Activated naive CD8-positive, alpha-beta T cell treated with anti-CD3 and anti-CD28 coated beads, Interleukin-2, amount 10 ng/mL, durations not matched to agents 7 days and 5 days (primary cell): ENCODE data around the gene ANKEF1. TPM values are rescaled to one million over a fixed set of nuclear protein-coding genes. Genes with fewer than 3 reads are reported as not detected.

Source experiments
- ATAC-seq: fragments of 150-1000 bp; cut with Tn5 transposase; one replicate; pipeline ENCODE4 v1.10.0; 2021; ENCODE audit warnings: low read depth, moderate library complexity
- POLR2A ChIA-PET: fragments of 350-600 bp; sonication (Branson Sonifier 250); formaldehyde crosslinking; loops from one replicate; lab custom pipeline; 2021; ENCODE audit warnings: antibody characterized with exemption; lab: Charles Lee
- DNase-seq: peaks from one replicate; pipeline ENCODE4 v3.0.0; 2021
- H3K27ac Mint-ChIP-seq: one replicate; pipeline ENCODE4 v1.8.0; 2022; ENCODE audit warnings: mild to moderate bottlenecking, mixed read lengths
- H3K27me3 Mint-ChIP-seq: one replicate; pipeline ENCODE4 v1.8.0; 2022; ENCODE audit warnings: mild to moderate bottlenecking, moderate library complexity, mixed read lengths
- H3K36me3 Mint-ChIP-seq: one replicate; pipeline ENCODE4 v1.8.0; 2021; ENCODE audit warnings: mild to moderate bottlenecking, mixed read lengths
- H3K4me1 Mint-ChIP-seq: one replicate; pipeline ENCODE4 v1.8.0; 2021; ENCODE audit warnings: mixed read lengths
- H3K4me3 Mint-ChIP-seq: one replicate; pipeline ENCODE4 v1.8.0; 2022; ENCODE audit warnings: mild to moderate bottlenecking, moderate library complexity, mixed read lengths
- H3K9me3 Mint-ChIP-seq: one replicate; pipeline ENCODE4 v1.8.0; 2021; ENCODE audit warnings: mixed read lengths
- total RNA-seq, 2 experiments: library from RNA; stranded (reverse); gene quantifications; one replicate each; pipeline ENCODE4 v1.2.3, GENCODE V29; 2021

Gene ANKEF1
- total RNA-seq, 2 experiments from 2014 or later: 7.6 to 8.1 TPM

DNA sequence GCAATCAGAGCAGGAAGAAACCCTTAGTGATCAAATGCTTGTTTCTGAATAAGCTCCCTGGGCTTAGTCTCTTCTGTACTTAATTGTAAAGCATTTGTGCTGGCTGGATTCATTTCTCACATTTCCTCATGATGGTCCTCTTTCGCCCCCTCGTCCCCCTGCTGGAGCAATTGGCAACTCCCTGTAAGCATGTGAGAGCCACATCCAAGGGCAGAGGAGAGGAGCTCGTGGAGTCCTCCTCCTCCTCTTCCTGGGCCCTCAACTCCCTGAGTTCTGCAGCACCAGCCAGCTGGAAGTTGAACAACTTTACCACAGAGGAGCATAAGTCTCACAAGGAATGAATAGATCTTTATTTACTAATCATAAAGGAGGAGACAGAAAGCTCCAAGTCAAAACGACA is 12.6 kb downstream of the ANKEF1 start:
- Mint-ChIP-seq H3K27me3 (no peaks in the 10 kb centered on the region), H3K4me3 (no peak overlapping the region), H3K36me3 (peaks cover 10% of the 10 kb centered on the region), H3K9me3 (no peaks in the 10 kb centered on the region), H3K27ac (no peak overlapping the region), H3K4me1 (peaks cover 4% of the 10 kb centered on the region)
- DNase-seq (no peak), ATAC-seq (no peak)
- POLR2A ChIA-PET: no interaction called here

DNA sequence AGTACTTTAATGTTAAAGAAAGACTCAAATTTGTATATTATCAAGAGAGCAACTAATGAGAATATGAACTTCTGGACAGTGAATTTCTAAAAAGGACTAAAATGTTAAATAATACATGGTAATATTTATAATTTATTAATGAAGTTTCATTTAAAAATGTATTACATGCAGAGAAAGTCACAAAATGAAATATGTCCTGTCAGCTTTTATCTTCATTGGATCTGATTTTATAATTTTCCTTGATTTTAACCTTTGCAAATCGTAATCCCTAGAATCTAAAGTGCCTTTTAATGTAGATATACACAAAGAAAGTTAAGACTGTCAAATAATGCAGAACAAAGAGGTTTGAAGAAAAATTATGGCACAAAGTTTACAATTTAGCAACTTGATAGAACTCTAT is 16.4 kb downstream of the ANKEF1 start:
- no peak overlapping the region for H3K27ac Mint-ChIP-seq
- H3K27me3 Mint-ChIP-seq: no peaks in the 10 kb centered on the region
- peaks cover 11% of the 10 kb centered on the region for H3K4me1 Mint-ChIP-seq
- POLR2A ChIA-PET: no interaction called here
- peaks cover 26% of the 10 kb centered on the region for H3K36me3 Mint-ChIP-seq
- H3K9me3 Mint-ChIP-seq: peaks cover 3% of the 10 kb centered on the region
- no peak overlapping the region for H3K4me3 Mint-ChIP-seq
- no peak for DNase-seq
- ATAC-seq: no peak

DNA sequence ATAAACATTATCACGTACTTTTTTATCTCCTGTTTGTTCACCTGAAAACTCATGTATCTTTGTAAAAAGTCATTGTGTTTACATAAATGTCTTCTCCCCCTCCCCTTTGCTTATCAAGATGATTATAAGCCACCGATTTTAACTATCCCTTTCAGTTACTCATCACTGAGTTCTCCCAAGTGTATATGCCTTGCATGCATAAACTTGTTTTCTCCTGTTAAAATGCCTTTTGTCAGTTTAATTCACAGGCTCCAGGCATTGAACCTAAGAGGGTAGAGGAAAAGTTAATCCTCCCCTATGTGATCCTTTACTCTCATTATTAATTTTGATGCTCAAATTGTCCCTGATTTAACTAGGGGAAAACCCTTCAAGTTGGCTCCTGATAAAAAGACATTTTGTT is 24.2 kb downstream of the ANKEF1 start:
- POLR2A ChIA-PET: no interaction called here
- Mint-ChIP-seq H3K4me3 (no peak overlapping the region), H3K9me3 (no peaks in the 10 kb centered on the region), H3K4me1 (peaks cover 5% of the 10 kb centered on the region), H3K36me3 (peaks cover 24% of the 10 kb centered on the region), H3K27ac (no peak overlapping the region), H3K27me3 (no peaks in the 10 kb centered on the region)
- ATAC-seq (no peak), DNase-seq (no peak)

DNA sequence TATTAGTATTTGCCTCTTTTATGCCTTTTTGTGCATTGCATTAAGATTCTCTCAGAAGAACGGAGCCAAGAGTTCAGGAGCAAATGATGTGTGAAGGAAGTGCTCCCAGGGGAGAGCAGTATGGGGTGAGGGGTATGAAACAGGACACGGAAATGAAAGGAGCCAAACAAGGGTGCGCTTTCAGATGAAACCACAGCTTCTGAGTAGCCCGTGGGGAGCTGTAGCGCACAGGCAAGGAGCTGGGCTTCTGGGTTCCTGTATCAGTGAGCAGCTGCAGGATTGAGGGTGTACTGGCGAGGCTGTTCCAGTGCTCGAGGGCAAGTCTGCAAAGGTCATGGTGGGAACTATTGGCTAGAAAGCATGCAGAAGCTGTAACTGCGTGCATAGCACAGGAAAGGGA is 25.4 kb downstream of the ANKEF1 start:
- Mint-ChIP-seq H3K36me3 (peaks cover 16% of the 10 kb centered on the region), H3K4me3 (no peak overlapping the region), H3K27me3 (no peaks in the 10 kb centered on the region), H3K27ac (no peak overlapping the region), H3K9me3 (no peaks in the 10 kb centered on the region), H3K4me1 (no peaks in the 10 kb centered on the region)
- ATAC-seq (no peak), DNase-seq (no peak)
- POLR2A ChIA-PET: no interaction called here

DNA sequence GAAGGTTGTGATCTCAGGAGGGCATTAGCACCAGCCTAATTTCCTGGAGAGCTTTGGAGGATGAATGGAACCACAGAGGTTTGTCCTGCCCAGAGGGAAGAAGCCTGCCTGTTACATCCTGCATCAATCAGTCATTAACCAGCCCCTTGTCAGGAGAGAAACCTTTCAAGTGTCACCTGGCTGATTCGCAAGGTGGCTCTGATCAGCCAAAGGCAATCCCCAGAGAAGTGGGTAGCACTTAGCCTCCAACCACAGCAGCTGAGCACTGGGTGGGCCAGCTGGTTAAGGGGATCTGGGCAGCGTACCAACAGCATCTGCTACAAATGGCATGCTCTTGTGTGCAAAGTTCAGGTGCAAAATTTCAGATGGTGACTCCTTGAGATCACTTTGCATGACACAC is 26.9 kb downstream of the ANKEF1 start:
- Mint-ChIP-seq H3K27ac (no peak overlapping the region), H3K4me3 (no peak overlapping the region), H3K27me3 (no peaks in the 10 kb centered on the region), H3K36me3 (peaks cover 8% of the 10 kb centered on the region), H3K9me3 (no peaks in the 10 kb centered on the region), H3K4me1 (no peaks in the 10 kb centered on the region)
- ATAC-seq (no peak), DNase-seq (no peak)
- POLR2A ChIA-PET: no interaction called here

DNA sequence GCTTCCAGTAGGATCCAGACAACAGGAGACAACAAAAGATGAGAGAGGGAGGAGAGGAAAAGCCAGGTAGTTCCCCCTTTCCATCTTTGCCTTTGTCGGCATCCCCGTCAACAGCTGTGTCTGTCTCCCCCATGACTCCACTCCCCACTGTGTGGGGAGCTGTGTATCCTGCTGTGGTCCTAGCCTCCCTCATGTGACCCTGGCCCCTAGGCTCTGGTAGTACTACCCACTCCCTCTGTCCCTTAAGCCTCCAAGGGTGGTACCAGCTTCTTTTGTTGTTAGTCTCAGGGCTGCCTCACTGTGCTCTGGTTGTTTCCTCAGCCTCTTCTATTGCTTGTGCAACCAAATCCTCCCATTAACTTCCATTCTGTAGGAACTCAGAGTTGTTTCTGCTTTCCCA is 28.7 kb downstream of the ANKEF1 start:
- Mint-ChIP-seq H3K9me3 (no peaks in the 10 kb centered on the region), H3K27ac (no peak overlapping the region), H3K27me3 (peaks cover 4% of the 10 kb centered on the region), H3K4me3 (no peak overlapping the region), H3K36me3 (no peaks in the 10 kb centered on the region), H3K4me1 (no peaks in the 10 kb centered on the region)
- ATAC-seq (no peak), DNase-seq (no peak)
- POLR2A ChIA-PET: no interaction called here

DNA sequence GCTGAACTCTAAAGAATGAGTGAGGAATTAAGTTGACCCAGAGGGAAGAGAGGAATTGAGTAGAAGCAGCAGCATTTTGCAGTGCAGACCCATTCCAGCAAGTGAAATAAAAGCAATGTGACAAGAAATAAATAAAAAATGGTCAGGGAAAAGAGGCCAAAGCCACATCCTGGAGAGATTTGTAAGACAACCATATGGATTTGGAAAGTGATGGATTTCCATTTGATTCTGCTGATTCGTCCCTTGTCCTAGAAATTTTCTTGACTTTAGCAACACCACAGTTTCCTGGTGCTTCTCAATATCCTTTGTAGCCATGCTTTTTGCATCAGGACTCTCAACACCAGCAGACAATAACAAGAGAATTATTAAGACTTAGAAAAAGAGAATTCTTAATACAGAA is 29.8 kb downstream of the ANKEF1 start:
- no peak overlapping the region for H3K4me3 Mint-ChIP-seq
- no peaks in the 10 kb centered on the region for H3K4me1 Mint-ChIP-seq
- peaks cover 4% of the 10 kb centered on the region for H3K27me3 Mint-ChIP-seq
- H3K36me3 Mint-ChIP-seq: no peaks in the 10 kb centered on the region
- H3K9me3 Mint-ChIP-seq: peaks cover 2% of the 10 kb centered on the region
- POLR2A ChIA-PET: no interaction called here
- DNase-seq (no peak), ATAC-seq (no peak)
- no peak overlapping the region for H3K27ac Mint-ChIP-seq

DNA sequence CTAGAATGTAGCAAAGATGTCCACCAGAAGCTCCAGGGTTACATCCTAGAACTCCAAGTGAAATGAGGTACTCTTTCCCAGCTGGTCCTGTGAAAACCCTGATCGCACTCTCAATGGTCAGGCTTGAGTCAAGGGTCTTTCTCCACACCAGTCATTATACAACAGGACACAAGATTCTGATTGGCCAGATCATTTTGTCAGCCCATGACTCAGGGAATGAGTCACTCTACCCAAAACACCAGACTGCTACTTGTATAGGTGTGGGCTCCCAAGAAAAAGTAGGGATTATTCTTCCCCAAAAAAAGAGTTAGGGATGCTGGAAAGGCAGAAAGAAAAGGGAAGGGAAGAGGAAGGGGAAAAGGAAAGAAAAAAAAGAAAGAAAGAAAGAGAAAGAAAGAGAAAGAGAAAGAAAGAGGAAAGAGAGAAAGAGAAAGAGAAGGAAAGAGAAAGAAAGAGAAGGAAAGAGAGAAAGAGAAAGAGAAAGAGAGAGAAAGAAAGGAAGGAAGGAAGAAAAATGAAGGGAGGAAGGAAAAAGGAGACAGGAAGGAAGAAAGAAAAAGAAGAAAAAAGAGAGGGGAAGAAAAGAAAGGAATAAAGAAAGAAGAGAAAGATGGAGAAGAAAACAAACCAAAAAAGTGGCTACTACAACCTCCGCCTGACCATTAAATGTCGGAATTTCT is 30.5 kb downstream of the ANKEF1 start:
- no peak for DNase-seq
- H3K9me3 Mint-ChIP-seq: peaks cover 2% of the 10 kb centered on the region
- no peaks in the 10 kb centered on the region for H3K4me1 Mint-ChIP-seq
- no peak for ATAC-seq
- POLR2A ChIA-PET: no interaction called here
- no peak overlapping the region for H3K27ac Mint-ChIP-seq
- H3K27me3 Mint-ChIP-seq: peaks cover 5% of the 10 kb centered on the region
- H3K4me3 Mint-ChIP-seq: no peak overlapping the region
- H3K36me3 Mint-ChIP-seq: no peaks in the 10 kb centered on the region

DNA sequence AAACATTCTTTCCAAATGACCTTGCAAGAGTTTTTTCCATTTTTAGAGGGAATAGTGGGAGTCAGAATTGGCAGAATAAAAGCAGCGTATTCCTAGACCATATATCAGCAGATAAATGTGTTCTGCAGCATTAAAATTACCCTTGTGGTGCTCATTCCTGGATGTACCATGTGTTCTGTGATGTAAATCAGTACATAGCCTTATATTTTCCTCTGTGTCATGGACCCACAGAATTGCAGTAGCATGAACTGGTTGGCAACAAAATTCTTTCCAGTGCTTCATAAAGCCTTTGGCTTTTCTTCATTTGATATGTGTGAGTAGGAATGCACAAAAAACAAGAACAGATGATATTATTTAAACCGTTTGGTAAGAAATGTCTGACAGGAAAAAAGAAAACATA is 32.5 kb downstream of the ANKEF1 start:
- no peaks in the 10 kb centered on the region for H3K36me3 Mint-ChIP-seq
- peaks cover 2% of the 10 kb centered on the region for H3K9me3 Mint-ChIP-seq
- H3K4me3 Mint-ChIP-seq: no peak overlapping the region
- H3K27me3 Mint-ChIP-seq: peaks cover 7% of the 10 kb centered on the region
- ATAC-seq (no peak), DNase-seq (no peak)
- POLR2A ChIA-PET: no interaction called here
- no peaks in the 10 kb centered on the region for H3K4me1 Mint-ChIP-seq
- no peak overlapping the region for H3K27ac Mint-ChIP-seq

DNA sequence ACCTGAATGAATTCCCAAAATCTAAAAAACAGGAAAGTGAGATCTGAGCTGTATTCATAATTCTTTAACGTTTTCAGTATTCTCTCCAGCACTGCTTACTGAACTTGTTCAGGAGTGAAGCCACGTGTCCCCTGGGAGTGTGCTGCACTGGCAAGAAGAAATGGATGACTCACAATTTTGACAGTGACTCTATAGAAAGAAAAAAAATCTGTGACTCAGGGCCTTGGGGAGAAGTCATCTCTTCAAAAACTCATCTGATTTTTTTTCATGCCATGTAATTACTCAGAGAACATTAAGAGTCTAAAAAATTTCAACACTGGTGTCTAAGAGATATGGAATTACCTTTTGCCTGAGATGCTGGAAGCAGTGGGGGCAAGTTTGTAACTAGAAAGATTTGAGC is 39.7 kb downstream of the ANKEF1 start:
- Mint-ChIP-seq H3K9me3 (no peaks in the 10 kb centered on the region), H3K36me3 (no peaks in the 10 kb centered on the region), H3K4me3 (no peak overlapping the region), H3K27me3 (peaks cover 17% of the 10 kb centered on the region), H3K27ac (no peak overlapping the region), H3K4me1 (no peaks in the 10 kb centered on the region)
- POLR2A ChIA-PET: no interaction called here
- DNase-seq: no peak
- ATAC-seq: no peak

DNA sequence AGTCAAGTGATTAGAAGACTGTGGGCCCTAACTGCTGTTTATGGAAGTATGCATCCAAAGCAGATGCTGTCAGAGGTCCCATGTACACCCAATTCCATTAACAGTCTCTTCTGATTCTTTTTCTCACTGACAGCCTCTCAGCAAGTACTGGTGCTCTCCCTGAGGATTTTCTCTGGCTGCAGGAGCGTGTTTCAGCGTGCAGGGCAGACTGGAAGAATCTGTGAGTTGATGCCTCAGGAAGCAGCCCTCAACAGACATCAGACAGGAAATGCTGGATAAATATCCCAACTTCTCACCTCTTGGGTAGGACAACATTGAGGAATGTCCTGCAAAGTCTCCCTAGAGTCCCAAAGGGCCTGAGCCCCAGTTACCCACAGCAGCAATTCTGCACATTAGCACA is 40.8 kb downstream of the ANKEF1 start:
- H3K36me3 Mint-ChIP-seq: no peaks in the 10 kb centered on the region
- no peak for DNase-seq
- no peak overlapping the region for H3K4me3 Mint-ChIP-seq
- POLR2A ChIA-PET: no interaction called here
- ATAC-seq: no peak
- H3K9me3 Mint-ChIP-seq: no peaks in the 10 kb centered on the region
- H3K27ac Mint-ChIP-seq: no peak overlapping the region
- no peaks in the 10 kb centered on the region for H3K4me1 Mint-ChIP-seq
- peaks cover 14% of the 10 kb centered on the region for H3K27me3 Mint-ChIP-seq

DNA sequence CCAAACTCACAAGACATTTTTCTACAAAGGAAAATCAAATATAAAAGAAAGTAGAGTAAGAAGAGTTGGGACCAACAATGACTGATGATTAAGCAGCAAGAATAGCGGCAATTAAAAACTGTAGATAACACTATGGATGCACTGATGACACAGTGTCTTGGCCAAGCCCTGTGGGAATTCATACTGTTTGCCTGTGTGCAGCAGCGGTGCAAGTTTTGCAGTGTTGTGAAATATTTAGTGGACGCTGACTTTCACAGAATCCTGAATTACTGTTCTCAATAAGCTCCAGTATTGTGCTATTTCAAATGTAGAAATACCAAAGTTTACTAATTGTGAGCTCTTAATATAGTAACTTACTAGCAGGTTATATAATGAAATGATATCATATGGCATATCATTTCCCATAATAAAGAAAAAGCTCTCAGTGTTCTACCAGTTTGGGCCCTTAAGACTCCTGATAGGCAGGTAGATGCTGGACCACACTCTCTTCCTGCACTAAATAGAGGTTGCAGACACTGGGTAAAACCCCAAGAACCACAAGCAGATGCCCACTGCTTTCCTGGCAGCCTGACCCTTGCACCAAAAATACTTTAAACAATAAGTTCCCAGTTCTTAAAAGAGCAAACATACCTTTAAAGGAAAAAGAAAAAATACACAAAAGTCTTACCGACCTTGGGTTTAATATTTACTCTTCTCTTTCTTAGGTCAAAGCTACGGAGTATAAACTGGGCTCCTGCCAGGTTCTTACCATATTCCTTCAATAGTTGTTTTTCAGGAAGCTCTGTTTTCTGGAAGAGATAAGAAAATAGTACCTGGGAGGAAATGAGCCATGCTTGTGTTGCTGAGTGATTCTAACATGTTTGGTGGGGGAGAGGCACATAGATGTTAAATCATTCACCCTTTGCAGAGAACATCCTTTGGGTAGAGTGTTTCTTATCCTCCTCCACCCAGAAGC is 41.6 kb downstream of the ANKEF1 start:
- peaks cover 14% of the 10 kb centered on the region for H3K27me3 Mint-ChIP-seq
- H3K27ac Mint-ChIP-seq: no peak overlapping the region
- H3K36me3 Mint-ChIP-seq: no peaks in the 10 kb centered on the region
- POLR2A ChIA-PET: no interaction called here
- DNase-seq (no peak), ATAC-seq (no peak)
- no peaks in the 10 kb centered on the region for H3K9me3 Mint-ChIP-seq
- H3K4me3 Mint-ChIP-seq: no peak overlapping the region
- H3K4me1 Mint-ChIP-seq: no peaks in the 10 kb centered on the region

DNA sequence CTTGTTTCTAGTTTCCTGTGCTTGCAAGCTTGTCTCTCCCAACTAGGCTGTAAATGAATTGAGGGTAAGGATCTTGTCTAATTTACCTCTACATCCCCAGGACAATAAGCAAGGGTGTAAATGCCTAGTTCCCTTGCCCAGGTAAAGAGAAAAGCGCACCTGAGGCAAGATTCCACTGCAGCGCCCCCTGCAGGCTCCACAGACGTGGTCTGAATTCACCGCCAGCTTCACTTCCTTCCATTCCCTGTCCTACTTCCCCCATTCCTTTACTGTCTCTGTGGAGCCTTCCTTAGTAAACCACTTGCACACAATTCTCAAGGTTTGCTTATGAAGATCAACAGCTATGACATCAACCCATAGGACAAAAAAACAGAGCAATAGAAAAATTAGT is 42.3 kb downstream of the ANKEF1 start:
- Mint-ChIP-seq H3K36me3 (no peaks in the 10 kb centered on the region), H3K4me1 (no peaks in the 10 kb centered on the region), H3K4me3 (no peak overlapping the region), H3K27me3 (peaks cover 14% of the 10 kb centered on the region), H3K9me3 (no peaks in the 10 kb centered on the region), H3K27ac (no peak overlapping the region)
- POLR2A ChIA-PET: no interaction called here
- ATAC-seq: no peak
- peak; percentile 29 for DNase-seq

DNA sequence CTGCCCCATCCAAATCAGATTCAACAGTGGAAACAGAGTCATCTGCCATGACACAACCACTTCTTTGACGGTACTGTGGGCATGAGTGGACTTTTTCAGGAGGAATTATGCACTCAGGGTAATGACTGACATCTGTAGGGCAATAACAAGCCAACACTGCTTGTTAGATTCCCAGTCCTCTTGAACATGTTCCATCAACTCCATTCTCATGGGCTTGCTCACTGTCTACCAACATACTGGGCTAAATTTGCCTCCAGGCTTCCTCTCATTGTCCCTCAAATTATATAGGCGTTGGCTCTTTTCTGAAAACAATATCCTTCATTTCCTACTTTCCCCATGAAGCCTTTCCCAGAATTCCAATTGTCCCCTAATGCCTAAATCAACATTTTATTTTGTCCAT is 43.1 kb downstream of the ANKEF1 start:
- H3K4me3 Mint-ChIP-seq: no peak overlapping the region
- no peaks in the 10 kb centered on the region for H3K4me1 Mint-ChIP-seq
- ATAC-seq (no peak), DNase-seq (no peak)
- H3K9me3 Mint-ChIP-seq: no peaks in the 10 kb centered on the region
- POLR2A ChIA-PET: no interaction called here
- no peaks in the 10 kb centered on the region for H3K36me3 Mint-ChIP-seq
- H3K27me3 Mint-ChIP-seq: peaks cover 14% of the 10 kb centered on the region
- no peak overlapping the region for H3K27ac Mint-ChIP-seq
